Gastroesophageal sphincter (tissue), 4 donors: ENCODE measurements around the gene H2BW1. TPM values are rescaled to one million over a fixed set of nuclear protein-coding genes. Genes with fewer than 3 reads are reported as not detected.
A peak's percentile ranks its signal among the peaks of the same experiment; 100 is the strongest.
"Not testable (repeated sequence)": the region's sequence is repeated elsewhere in the genome, so short reads cannot be mapped to it uniquely, and the experiment has no call there.

Experiments
- ATAC-seq: fragments of 150-250 bp; one replicate; pipeline ENCODE4 v1.9.1; 2016; ENCODE audit warnings: mild to moderate bottlenecking, moderate library complexity
- H3K27ac ChIP-seq, 4 donors: fragments of 200-600 bp; sonication (generic) in 3 of 4; 1 replicate in 3 of 4; 2 replicates in 1 of 4; pipeline ENCODE4 v1.5.1; 2016 to 2019
- H3K27me3 ChIP-seq: fragments of 200-600 bp; sonication (generic); one replicate; pipeline ENCODE4 v1.5.1; 2019
- H3K36me3 ChIP-seq, 2 donors: fragments of 200-600 bp; sonication (generic); one replicate each; pipeline ENCODE4 v1.5.1; 2019; ENCODE audit warnings: control low read depth in 1 of 2
- H3K4me1 ChIP-seq, 3 donors: fragments of 200-600 bp; sonication (generic); 1 replicate in 2 of 3; 2 replicates in 1 of 3; pipeline ENCODE4 v1.5.1; 2016 to 2019; ENCODE audit warnings: control low read depth in 2 of 3
- H3K4me3 ChIP-seq, 2 donors: fragments of 200-600 bp; sonication (generic); one replicate each; pipeline ENCODE4 v1.5.1; 2019; ENCODE audit warnings: mild to moderate bottlenecking in 1 of 2, moderate library complexity in 1 of 2
- H3K9me3 ChIP-seq, 3 donors: fragments of 200-600 bp; sonication (generic); one replicate each; pipeline ENCODE4 v1.5.1; 2017 to 2019; ENCODE audit warnings: control low read depth in 2 of 3
- EP300 ChIP-seq: sonication (generic); formaldehyde crosslinking; IDR thresholded peaks from one replicate; pipeline ENCODE4 v1.6.1; 2017; ENCODE audit warnings: antibody characterized with exemption, mild to moderate bottlenecking
- POLR2A ChIP-seq, 2 donors: fragments of 450-650 bp; IDR thresholded peaks; one replicate each; pipeline ENCODE4 v1.6.1; 2017; ENCODE audit warnings: antibody characterized with exemption in 2 of 2, mild to moderate bottlenecking in 2 of 2, moderate library complexity in 1 of 2
- WGBS, 2 donors: methylation state at CpG; one replicate each; pipeline ENCODE4 v1.1.5; 2018; ENCODE audit warnings: low coverage in 1 of 2; 5-methylcytosine and 5-hydroxymethylcytosine counted together
- total RNA-seq, 4 donors: library from RNA; depleted of rRNA; stranded (reverse); fragments of >200 nt; gene quantifications; one replicate each; pipeline ENCODE4 v1.1.0, GENCODE V29; 2016

Gene H2BW1
- total RNA-seq, 4 donors from 2014 or later: not detected

DNA sequence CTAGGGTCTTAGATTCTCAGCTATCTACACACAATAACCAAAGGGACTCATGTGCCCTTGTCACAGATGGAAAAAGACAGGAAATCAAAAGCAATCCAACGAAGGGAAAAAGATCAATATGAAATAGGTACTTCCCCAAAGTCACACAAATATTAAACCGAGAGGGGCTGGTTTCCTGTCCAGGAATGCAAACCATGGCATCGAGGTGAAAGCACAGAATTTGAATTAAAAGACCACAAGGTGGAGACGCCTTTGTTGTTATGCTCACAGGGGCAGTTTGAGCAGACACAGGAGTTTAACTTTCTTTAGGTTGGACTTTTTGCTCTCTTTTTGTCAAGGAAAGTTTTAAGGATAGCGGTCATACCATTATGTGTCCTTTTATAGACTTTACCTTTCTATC lies 14.3 kb downstream of the H2BW1 start:
- WGBS, 2 donors: 54 to 76% methylated on average over 3 to 5 of the region's 5 CpGs
- Histone ChIP-seq H3K9me3 (no peaks in the 10 kb centered on the region), H3K4me3 (no peak overlapping the region), H3K27me3 (no peaks in the 10 kb centered on the region), H3K27ac (no peak overlapping the region), H3K4me1 (no peaks in the 10 kb centered on the region), H3K36me3 (no peaks in the 10 kb centered on the region)
- no peak for ATAC-seq
- TF ChIP-seq EP300 (no peak), POLR2A (IDR thresholded peaks at IDR 0.05) (no peak)

DNA sequence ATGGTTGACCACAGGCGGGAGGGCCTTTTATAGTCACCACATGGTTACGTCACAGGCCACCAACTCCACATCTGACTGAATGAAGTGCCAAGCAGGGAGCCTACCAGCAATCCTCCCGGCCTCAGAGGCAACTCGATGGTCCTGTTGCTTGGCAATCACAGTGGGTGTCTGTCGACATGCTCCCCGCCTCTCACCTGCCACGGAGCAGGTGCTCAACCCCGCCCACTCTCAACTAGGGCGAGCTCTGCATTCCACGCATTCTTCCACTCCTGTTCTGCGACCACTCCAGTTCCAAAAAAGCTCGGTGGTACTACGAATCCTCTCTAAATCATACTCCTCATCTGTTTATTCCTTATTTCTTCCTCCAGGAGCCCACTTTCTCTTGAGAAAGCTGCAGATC lies 30.0 kb downstream of the H2BW1 start:
- WGBS, 2 donors: no CpG with 5 or more reads among the region's 13 CpGs
- not testable (repeated sequence) for H3K9me3 ChIP-seq, H3K27ac ChIP-seq, H3K4me3 ChIP-seq, H3K36me3 ChIP-seq, ATAC-seq, H3K4me1 ChIP-seq, H3K27me3 ChIP-seq

DNA sequence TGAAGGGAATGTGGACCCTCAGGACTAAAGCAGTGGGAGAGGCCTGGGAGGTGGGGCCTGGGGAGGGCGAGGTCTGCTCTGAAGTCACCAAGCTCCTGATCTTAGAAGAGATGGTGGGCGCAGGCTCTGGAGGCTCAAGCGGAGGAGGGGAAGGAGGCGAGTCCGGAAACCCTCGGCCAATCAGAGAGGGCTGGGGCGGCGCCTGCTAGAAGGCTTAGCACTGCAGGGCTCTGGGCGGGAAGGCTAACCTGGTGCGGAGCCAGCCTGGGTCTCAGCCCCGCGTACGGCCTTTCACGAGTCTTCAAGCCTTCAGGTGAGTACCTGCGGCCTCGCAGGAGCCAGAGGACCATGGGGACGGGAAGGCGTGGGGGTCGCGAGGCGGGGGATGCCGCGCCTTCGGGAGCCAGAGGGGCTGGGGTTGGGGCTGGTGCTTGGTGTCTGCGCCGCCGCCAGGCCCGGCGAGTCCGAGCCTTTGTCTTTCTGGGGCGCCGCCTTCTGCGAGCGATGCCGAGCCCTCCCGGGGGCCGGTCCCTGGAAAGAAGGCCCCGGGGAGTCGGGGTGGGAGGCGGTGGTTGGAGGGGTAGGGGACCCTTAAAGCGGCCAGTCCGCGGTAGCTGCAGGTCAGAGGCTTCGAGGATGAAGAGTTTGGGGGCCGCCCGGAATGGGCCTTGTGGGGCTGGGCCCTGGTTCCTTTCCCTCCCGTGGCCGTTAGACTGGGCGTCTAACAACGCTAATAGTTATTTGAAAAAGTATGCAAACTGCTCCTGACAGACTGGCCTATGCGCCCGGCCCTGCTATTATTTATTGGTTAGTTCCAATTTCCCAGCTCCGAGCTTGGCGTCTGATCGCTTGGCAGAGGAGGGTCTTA lies 50.9 kb downstream of the H2BW1 start, which contains the start of gene TMSB15B:
Gene TMSB15B, plus strand, starts transcription at position 217 of the 868 bp plus-strand sequence.
- not testable (repeated sequence) for H3K36me3 ChIP-seq, H3K27ac ChIP-seq, H3K4me3 ChIP-seq, H3K27me3 ChIP-seq, H3K4me1 ChIP-seq, H3K9me3 ChIP-seq
- WGBS, 2 donors: no CpG with 5 or more reads among the region's 55 CpGs
- peak; percentile 92 for ATAC-seq

Other genes with a start within 250 kb of the H2BW1 start
- 10 to 100 TPM; 20.3 to 51.5 (median 33.0) TPM for gene PLP1, start 236.9 kb downstream of the H2BW1 start, total RNA-seq
- 10 to 100 TPM in 3 of 4 donors, 1 to 10 TPM in 1; 9.4 to 25.4 (median 13.0) TPM for gene RAB9B, start 181.5 kb downstream of the H2BW1 start, total RNA-seq
- 1 to 10 TPM in 3 of 4 donors, under 1 TPM in 1; 0.19 to 6.3 (median 1.3) TPM for gene TMSB15B, start 51.1 kb downstream of the H2BW1 start, total RNA-seq
- gene H2BW2, start 26.2 kb upstream of the H2BW1 start, total RNA-seq: not detected
- gene TMSB15C, start 62.5 kb upstream of the H2BW1 start, total RNA-seq: 1 to 10 TPM; 1.5 to 4.4 (median 2.4) TPM
- 1 to 10 TPM; 1.0 to 2.0 (median 1.5) TPM for gene ZCCHC18, start 98.8 kb upstream of the H2BW1 start, total RNA-seq
- 10 to 100 TPM; 21.9 to 53.4 (median 30.3) TPM for gene SLC25A53, start 143.3 kb upstream of the H2BW1 start, total RNA-seq
- gene FAM199X, start 152.7 kb upstream of the H2BW1 start, total RNA-seq: 10 to 100 TPM; 23.6 to 33.8 (median 26.3) TPM
- not detected for gene ESX1, start 241.2 kb upstream of the H2BW1 start, total RNA-seq